LNCaP clone FGC (cell line): ENCODE results near the gene SLC5A12.

Experiments
- DNase-seq: peaks from one replicate; pipeline ENCODE4 v3.0.0-alpha.2; 2011; ENCODE audit warnings: low read depth
- H3K4me3 ChIP-seq: 2 replicates; pipeline ENCODE4 v1.5.1; 2011; ENCODE audit warnings: mild to moderate bottlenecking, low read depth, low read length, control low read depth
- TF ChIP-seq, protein P1 (sequence below): IDR thresholded peaks from 2 replicates; pipeline ENCODE4 v1.5.1; 2012; ENCODE audit warnings: mild to moderate bottlenecking; ENCODE audit not compliant: control insufficient read depth, insufficient read depth; ENCODE audit errors: extremely low read depth

SLC5A12 gene

DNA sequence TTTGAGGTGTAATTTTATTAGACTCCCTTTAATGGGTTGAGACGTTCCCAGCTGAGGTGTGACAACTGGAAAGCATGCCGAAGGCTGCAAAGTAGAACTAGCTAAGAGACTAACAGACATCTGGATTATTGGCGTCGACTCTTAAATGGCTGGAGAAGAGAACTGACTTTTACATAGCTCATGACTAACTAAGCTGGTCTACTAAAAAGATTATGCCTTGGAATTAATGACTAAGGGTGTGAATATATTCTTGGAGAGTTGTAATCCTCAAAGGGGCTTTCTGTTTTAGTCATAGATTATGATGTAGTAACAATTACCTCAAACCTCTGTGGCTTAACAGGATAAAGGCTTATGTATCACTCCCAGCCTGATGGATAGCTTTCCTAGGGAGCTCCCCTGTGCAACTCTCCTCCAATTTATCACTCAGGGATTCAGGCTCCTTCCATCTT, 39.5 kb upstream of the SLC5A12 start:
- no peak overlapping the region for H3K4me3 ChIP-seq
- TF ChIP-seq, protein P1, sequence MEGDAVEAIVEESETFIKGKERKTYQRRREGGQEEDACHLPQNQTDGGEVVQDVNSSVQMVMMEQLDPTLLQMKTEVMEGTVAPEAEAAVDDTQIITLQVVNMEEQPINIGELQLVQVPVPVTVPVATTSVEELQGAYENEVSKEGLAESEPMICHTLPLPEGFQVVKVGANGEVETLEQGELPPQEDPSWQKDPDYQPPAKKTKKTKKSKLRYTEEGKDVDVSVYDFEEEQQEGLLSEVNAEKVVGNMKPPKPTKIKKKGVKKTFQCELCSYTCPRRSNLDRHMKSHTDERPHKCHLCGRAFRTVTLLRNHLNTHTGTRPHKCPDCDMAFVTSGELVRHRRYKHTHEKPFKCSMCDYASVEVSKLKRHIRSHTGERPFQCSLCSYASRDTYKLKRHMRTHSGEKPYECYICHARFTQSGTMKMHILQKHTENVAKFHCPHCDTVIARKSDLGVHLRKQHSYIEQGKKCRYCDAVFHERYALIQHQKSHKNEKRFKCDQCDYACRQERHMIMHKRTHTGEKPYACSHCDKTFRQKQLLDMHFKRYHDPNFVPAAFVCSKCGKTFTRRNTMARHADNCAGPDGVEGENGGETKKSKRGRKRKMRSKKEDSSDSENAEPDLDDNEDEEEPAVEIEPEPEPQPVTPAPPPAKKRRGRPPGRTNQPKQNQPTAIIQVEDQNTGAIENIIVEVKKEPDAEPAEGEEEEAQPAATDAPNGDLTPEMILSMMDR: no peak
- no peak for DNase-seq

DNA sequence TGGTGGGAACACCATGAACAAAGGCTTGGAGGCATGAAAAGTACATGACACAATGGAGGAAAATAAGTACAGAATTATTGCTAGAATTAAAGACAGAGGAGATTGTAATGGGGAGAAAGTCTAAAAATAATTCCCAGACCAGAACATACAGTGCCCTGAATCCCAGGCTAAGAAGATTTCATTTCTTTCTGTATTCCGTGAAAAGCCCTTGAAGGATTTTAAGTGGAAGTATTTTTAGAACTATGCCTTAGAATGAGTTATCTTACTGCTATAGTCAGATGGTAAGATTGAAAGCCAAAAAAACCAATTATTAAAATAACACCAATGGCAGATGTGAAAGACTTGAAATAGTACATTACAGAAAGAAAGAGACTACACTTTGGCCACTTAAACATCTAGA, 36.1 kb upstream of the SLC5A12 start:
- DNase-seq: no peak
- no peak overlapping the region for H3K4me3 ChIP-seq
- TF ChIP-seq, protein P1: no peak

DNA sequence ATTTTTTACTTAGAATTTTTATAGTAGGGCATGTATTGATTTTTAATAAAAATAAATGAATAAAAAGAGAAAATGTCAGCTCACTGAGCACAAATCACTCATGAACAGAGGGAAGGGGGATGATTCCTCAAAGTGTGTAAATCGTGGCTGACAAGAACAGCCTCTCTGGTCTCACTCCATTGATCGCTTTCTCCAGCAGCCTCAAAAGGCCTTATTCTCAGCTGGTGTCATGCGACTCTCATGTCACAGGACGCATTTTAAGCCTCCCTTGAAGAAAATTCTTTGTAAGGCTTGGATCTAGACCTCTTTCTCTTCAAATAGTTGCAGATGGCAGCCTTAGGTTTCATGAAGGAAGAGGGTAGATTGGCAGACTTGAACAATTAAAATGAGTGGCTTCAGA, 33.9 kb upstream of the SLC5A12 start:
- TF ChIP-seq, protein P1: no peak
- no peak for DNase-seq
- H3K4me3 ChIP-seq: no peak overlapping the region

DNA sequence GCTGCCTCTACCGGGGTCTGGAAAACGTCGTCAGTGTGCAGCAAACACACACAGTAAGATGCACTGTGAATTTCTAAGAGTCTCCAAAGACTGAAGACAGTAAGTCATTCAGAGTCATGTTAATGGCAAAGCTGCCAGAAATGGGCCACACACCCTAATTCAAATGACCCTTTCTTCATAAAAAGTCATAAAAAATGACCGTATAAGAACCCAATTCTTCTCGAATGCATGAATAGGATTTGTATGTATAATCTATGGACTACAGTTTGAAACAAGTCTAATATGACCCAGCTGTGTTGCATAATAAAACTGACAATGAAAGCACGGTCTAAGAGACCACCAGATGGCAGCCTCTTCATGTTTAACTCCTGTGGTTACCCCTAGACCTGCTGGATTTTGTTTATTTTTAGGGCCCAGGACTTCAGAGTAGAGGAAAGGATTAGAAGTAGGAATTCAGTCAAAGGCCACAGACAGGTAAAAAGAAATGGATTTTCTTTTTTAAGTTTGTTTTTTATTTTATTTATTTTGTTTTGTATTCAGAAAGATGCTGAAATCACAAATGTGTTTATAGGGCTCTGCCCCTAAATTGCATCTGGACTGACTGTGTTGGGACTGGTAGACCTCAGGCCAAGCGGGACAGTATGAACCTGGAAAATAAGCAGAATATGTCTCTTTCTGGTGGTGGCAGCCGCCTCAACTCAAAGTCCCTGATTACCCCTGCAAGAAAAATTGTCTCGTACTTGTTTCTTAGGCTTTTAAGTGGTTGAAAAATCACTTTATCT, 32.1 kb upstream of the SLC5A12 start:
- H3K4me3 ChIP-seq: no peak overlapping the region
- DNase-seq: peak; percentile 26
- TF ChIP-seq, protein P1: peak; percentile 71

DNA sequence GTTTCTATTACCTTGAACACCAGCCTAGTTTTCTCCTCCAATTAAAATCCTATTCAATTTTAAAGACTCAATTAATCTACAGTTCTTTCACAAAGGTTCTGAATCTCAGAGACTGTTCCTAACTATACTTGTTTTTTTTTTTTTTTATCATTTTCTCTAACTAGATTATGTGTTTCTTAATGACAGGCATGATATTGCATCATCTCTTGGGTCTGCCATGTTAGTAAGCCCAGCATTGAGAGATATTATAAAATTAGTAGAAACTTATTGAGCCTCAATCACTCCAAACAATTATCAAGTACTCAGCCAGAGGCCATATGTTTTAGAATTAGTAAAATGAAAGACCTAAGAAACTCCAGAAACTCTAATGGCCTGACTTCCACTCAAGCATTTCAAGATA, 28.1 kb upstream of the SLC5A12 start:
- H3K4me3 ChIP-seq: no peak overlapping the region
- no peak for DNase-seq
- TF ChIP-seq, protein P1: no peak

DNA sequence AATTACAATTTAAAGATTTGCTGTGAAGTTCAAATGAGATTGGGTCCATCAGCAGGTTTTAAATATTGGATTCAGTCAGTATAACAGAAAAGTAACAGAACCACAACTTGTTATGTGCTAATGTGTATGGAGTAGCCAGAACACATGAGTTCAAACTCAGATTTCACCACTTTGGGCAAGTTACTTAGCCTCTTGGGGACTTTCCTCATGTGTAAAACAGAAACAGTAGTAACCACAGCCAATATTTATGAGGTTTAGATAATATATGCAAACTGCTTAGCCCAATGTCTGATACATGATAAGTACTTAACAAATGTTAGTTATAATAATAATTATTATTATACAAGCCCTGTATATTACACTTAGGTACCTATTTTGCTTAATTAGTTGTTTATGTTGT, 21.8 kb upstream of the SLC5A12 start:
- TF ChIP-seq, protein P1: no peak
- H3K4me3 ChIP-seq: no peak overlapping the region
- no peak for DNase-seq

DNA sequence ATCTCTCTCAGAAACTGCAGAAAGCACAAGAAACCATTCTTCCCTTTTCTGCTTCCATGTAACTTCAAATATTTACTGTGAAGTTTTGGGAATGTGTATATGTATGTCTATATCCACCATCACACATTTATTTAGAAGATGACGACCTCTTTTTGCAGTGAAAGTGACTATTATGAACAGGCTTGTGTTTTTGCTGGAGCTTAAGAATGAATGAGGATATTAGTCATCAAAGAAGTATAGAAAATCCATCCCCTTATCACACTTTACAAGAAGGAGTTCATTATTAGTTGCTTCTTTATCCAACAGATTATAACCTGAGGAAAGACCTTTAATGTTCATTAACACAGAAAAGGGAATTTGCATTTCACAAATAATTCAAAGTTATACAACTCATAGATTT, 21.1 kb upstream of the SLC5A12 start:
- TF ChIP-seq, protein P1: no peak
- no peak overlapping the region for H3K4me3 ChIP-seq
- DNase-seq: no peak
